ENCODE data around the gene ZG16. TPM values are rescaled to one million over a fixed set of nuclear protein-coding genes. Genes with fewer than 3 reads are reported as not detected.

ZG16 gene
- total RNA-seq, 1 experiment from 2014 or later: 0.26 TPM

GRCh38 chr16:29816694-29817441 is 38.8 kb downstream of the ZG16 start:
- Histone ChIP-seq H3K4me3 (peak overlapping the region; percentile 83), H3K4me2 (peak overlapping the region; percentile 82), H2AFZ (peak overlapping the region; percentile 89), H3F3A (ENCODE audit: insufficient read depth, low read depth) (peaks cover 54% of the 10 kb centered on the region; the same call in 1 of the 2 replicates), H4K20me1 (ENCODE audit: insufficient read depth) (no peaks in the 10 kb centered on the region), H3K27ac (0 out of 2 replicates have a peak overlapping the region, but pooled peaks have one; percentile 0), H3K9me3 (ENCODE audit: insufficient read depth, low read depth) (no peaks in the 10 kb centered on the region), H3K79me2 (ENCODE audit: low read depth) (peaks cover 37% of the 10 kb centered on the region), H3K36me3 (ENCODE audit: low read depth) (no peaks in the 10 kb centered on the region), H3K27me3 (ENCODE audit: insufficient read depth, low read depth) (no peaks in the 10 kb centered on the region), H3K9me2 (ENCODE audit: insufficient read depth) (no peaks in the 10 kb centered on the region), H3K4me1 (replicated peaks; ENCODE audit: insufficient read depth) (peaks cover 46% of the 10 kb centered on the region)
- DNase-seq: peak; percentile 62 to 86
- ChIA-PET CTCF (interaction anchor here (1.2 kb wide), 1 partner anchor 31 kb away, joined by 5 read pairs; no protein-coding TSS in a partner anchor), POLR2A (ENCODE audit: unreplicated experiment) (interaction anchor here (0.6 to 1.3 kb wide), 5 partner anchors 9 to 157 kb away, joined by 4 to 17 read pairs (median 4); partner anchors contain the start of genes KIF22 and TAOK2)
- intact Hi-C loops (cut with micrococcal nuclease; ENCODE audit: unreplicated experiment): loop anchor here (10.0 kb wide), 1 partner anchor 222 kb away; no protein-coding TSS in a partner anchor
- no TSS peak for BruUV-seq (replicated peaks)
- TF ChIP-seq EZH2 (IDR thresholded peaks at IDR 0.05; ENCODE audit: low read depth): no peak
- TF ChIP-seq, protein P1, sequence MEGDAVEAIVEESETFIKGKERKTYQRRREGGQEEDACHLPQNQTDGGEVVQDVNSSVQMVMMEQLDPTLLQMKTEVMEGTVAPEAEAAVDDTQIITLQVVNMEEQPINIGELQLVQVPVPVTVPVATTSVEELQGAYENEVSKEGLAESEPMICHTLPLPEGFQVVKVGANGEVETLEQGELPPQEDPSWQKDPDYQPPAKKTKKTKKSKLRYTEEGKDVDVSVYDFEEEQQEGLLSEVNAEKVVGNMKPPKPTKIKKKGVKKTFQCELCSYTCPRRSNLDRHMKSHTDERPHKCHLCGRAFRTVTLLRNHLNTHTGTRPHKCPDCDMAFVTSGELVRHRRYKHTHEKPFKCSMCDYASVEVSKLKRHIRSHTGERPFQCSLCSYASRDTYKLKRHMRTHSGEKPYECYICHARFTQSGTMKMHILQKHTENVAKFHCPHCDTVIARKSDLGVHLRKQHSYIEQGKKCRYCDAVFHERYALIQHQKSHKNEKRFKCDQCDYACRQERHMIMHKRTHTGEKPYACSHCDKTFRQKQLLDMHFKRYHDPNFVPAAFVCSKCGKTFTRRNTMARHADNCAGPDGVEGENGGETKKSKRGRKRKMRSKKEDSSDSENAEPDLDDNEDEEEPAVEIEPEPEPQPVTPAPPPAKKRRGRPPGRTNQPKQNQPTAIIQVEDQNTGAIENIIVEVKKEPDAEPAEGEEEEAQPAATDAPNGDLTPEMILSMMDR (conservative IDR thresholded peaks at IDR 0.05): no peak

- H3F3A ChIP-seq (ENCODE audit: insufficient read depth, low read depth): peaks cover 61% of the 10 kb centered on the region; the same call in 1 of the 2 replicates
- no peak for TF ChIP-seq EZH2 (IDR thresholded peaks at IDR 0.05; ENCODE audit: low read depth)
- TF ChIP-seq, protein P1 (conservative IDR thresholded peaks at IDR 0.05): no peak
- intact Hi-C loops (cut with micrococcal nuclease; ENCODE audit: unreplicated experiment): loop anchor here (10.0 kb wide), 1 partner anchor 223 kb away; no protein-coding TSS in a partner anchor
- no peak overlapping the region for H3K4me3 ChIP-seq
- peak overlapping the region; percentile 82 for H3K4me2 ChIP-seq
- H3K79me2 ChIP-seq (ENCODE audit: low read depth): peaks cover 49% of the 10 kb centered on the region
- no TSS peak for BruUV-seq (replicated peaks)
- peaks cover 49% of the 10 kb centered on the region for H3K4me1 ChIP-seq (replicated peaks; ENCODE audit: insufficient read depth)
- DNase-seq: no peak
- H3K27ac ChIP-seq: no peak overlapping the region
- CTCF ChIA-PET: interaction anchor here (0.6 kb wide), 1 partner anchor 195 kb away, joined by 7 read pairs; no protein-coding TSS in a partner anchor
- H3K36me3 ChIP-seq (ENCODE audit: low read depth): no peaks in the 10 kb centered on the region
- H2AFZ ChIP-seq: no peak overlapping the region
- H3K9me2 ChIP-seq (ENCODE audit: insufficient read depth): no peaks in the 10 kb centered on the region
- H3K27me3 ChIP-seq (ENCODE audit: insufficient read depth, low read depth): no peaks in the 10 kb centered on the region
- H3K9me3 ChIP-seq (ENCODE audit: insufficient read depth, low read depth): no peaks in the 10 kb centered on the region
- no peaks in the 10 kb centered on the region for H4K20me1 ChIP-seq (ENCODE audit: insufficient read depth)
- POLR2A ChIA-PET (ENCODE audit: unreplicated experiment): interaction anchor here (0.7 kb wide), 1 partner anchor 11 kb away, joined by 17 read pairs; no protein-coding TSS in a partner anchor
Measured at GRCh38 chr16:29818082-29818481, 40.0 kb downstream of the ZG16 start.

DNA sequence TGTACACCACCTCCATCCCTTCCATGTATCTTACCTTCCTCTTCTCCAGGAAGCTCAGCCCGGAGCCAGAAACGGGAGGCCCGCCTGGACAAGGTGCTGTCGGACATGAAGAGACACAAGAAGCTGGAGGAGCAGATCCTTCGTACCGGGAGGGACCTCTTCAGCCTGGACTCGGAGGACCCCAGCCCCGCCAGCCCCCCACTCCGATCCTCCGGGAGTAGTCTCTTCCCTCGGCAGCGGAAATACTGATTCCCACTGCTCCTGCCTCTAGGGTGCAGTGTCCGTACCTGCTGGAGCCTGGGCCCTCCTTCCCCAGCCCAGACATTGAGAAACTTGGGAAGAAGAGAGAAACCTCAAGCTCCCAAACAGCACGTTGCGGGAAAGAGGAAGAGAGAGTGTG is 41.5 kb downstream of the ZG16 start:
- no TSS peak for BruUV-seq (replicated peaks)
- H3K4me1 ChIP-seq (replicated peaks; ENCODE audit: insufficient read depth): peaks cover 63% of the 10 kb centered on the region
- no peak overlapping the region for H2AFZ ChIP-seq
- H3F3A ChIP-seq (ENCODE audit: insufficient read depth, low read depth): peaks cover 64% of the 10 kb centered on the region; the same call in 1 of the 2 replicates
- H3K79me2 ChIP-seq (ENCODE audit: low read depth): peaks cover 62% of the 10 kb centered on the region
- POLR2A ChIA-PET (ENCODE audit: unreplicated experiment): interaction anchor here (0.5 to 1.5 kb wide), 6 partner anchors 8 to 731 kb away, joined by 3 to 10 read pairs (median 5); partner anchors contain the start of gene MAZ
- no peak overlapping the region for H3K27ac ChIP-seq
- DNase-seq: no peak
- no peaks in the 10 kb centered on the region for H4K20me1 ChIP-seq (ENCODE audit: insufficient read depth)
- H3K9me3 ChIP-seq (ENCODE audit: insufficient read depth, low read depth): no peaks in the 10 kb centered on the region
- H3K4me3 ChIP-seq: no peak overlapping the region
- no peak for TF ChIP-seq EZH2 (IDR thresholded peaks at IDR 0.05; ENCODE audit: low read depth)
- TF ChIP-seq, protein P1 (conservative IDR thresholded peaks at IDR 0.05): no peak
- H3K27me3 ChIP-seq (ENCODE audit: insufficient read depth, low read depth): no peaks in the 10 kb centered on the region
- H3K9me2 ChIP-seq (ENCODE audit: insufficient read depth): no peaks in the 10 kb centered on the region
- peak overlapping the region; percentile 88 for H3K4me2 ChIP-seq
- CTCF ChIA-PET: interaction anchor here (0.6 to 1.7 kb wide), 5 partner anchors 21 to 464 kb away, joined by 3 to 18 read pairs (median 5); no protein-coding TSS in a partner anchor
- no peaks in the 10 kb centered on the region for H3K36me3 ChIP-seq (ENCODE audit: low read depth)
- intact Hi-C loops (cut with micrococcal nuclease; ENCODE audit: unreplicated experiment): loop anchor here (10.0 kb wide), 1 partner anchor 225 kb away; no protein-coding TSS in a partner anchor
